ENCODE data around the gene TAF1L.
A peak's percentile ranks its signal among the peaks of the same experiment; 100 is the strongest.
"Not testable (repeated sequence)": the region's sequence is repeated elsewhere in the genome, so short reads cannot be mapped to it uniquely, and the experiment has no call there.

The TAF1L gene

GRCh38 chr9:32635362-32635761 is at the start of gene TAF1L:
TSS of gene TAF1L (minus strand) at chr9:32635669. CDS start at chr9:32635579, 90 bp downstream.
- no peak for DNase-seq (ENCODE audit: low read depth in 2 of 2)

- DNase-seq (ENCODE audit: low read depth in 2 of 2): no peak
Observed at GRCh38 chr9:32681751-32682150, 46.3 kb upstream of the TAF1L start.

DNA sequence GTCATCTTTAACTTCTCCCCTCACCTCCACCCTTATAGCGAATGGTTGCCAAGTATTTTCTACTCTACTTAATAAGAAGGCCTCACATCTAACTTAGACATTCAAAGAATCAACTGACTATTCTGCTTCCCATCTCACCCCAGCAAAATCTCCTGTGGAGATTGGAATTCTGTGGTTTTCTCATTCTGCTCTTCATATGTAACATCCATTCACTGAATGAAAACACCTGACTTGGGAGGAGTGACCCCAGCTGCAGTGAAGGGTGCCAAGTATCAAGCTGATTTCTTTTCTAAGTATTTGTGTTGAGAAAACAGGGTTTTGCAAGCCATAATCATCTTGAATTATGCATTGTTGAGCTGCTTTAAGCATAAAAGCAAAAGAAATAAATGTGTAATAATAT is 42.5 kb upstream of the TAF1L start:
- peak; percentile 8 to 9 for DNase-seq (ENCODE audit: low read depth in 2 of 2)

GRCh38 chr9:32672469-32672868 is 37.0 kb upstream of the TAF1L start:
- DNase-seq (ENCODE audit: low read depth in 2 of 2): peak; percentile 48 to 51

DNA sequence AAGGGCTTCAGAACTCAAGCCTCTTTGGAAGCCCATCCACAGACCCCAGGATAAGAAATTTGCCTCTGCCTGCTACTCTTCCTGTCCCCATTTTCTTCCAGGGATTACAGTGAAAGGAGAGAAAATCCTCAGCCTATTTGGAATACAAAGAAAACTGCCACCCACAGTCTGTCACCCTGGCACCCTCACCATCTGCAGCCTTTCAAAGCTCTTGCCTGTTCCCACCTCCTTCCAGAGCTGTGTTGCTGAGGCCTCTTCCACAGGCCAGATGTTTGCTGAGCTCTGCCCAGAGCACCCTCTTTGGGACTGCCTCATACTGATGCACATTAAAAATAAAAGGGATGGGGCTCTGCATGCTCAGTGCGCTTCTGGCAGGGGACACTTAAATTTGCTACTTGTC is 35.9 kb upstream of the TAF1L start:
- DNase-seq (ENCODE audit: low read depth in 2 of 2): no peak

- DNase-seq (ENCODE audit: low read depth in 2 of 2): peak in 1 of 2 experiments; percentile 2
Observed at GRCh38 chr9:32665101-32665500, 29.6 kb upstream of the TAF1L start.

DNA sequence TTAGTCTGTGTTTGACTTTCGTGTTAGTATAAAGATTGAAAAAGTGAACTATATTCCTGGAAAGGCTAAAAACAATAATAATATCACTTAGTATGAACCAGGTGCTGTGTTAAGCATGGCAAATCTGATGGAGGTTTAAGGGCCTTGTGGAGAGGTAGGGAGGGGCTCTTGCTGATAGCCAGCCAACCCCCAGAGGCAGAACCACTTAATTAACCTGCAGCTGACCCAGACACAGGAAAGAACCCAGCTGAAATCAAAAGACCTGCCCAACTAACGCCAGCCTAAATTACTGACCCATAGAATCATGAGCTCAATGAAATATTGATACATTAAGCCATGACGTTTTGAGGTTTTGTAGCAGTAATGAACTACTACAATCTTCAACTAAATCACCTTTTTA is 28.3 kb upstream of the TAF1L start:
- DNase-seq (ENCODE audit: low read depth in 2 of 2): no peak

DNA sequence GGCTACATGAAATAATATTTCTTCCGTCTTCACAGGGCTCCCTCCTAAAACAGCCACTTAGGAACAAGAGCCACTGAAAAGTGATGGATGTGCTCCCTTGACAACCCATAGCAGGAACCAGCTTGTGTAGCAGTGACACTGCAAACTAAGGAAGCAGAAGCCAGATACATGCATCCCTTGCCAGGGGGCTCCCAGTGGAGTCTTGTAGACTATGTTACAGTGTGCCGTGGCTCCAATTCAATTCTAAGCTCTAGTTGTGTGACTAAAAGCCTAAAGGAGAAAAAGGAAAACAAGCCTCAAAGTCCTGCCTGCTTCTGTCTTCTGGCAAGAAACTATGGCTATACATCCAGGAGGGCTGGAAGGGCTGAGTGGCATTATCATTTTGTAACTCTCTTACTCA is 12.2 kb upstream of the TAF1L start:
- DNase-seq (ENCODE audit: low read depth in 2 of 2): no peak

DNA sequence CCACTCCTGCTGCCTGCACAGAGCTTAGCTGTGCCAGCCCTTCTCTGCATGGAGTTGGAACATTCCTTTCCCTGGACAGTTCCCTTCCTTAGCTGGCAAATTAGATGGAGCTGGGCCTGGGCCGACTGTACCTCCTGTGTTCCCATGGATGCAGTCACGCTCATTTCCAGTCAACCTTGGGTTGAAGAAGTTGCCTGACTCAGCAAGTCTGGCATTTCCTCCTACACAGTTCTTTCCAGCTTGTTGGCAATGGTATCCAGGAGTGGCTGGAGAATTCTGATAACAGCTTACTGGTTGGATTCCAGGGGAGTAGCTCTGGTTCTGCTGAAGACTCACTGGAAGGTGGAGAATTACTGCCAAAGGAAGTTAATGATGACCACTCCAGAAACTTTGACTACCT is 9.2 kb upstream of the TAF1L start:
- DNase-seq (ENCODE audit: low read depth in 2 of 2): peak; percentile 49

GRCh38 chr9:32633151-32633550 is 2.3 kb downstream of the TAF1L start:
- not testable (repeated sequence) for DNase-seq (ENCODE audit: low read depth in 2 of 2)

DNA sequence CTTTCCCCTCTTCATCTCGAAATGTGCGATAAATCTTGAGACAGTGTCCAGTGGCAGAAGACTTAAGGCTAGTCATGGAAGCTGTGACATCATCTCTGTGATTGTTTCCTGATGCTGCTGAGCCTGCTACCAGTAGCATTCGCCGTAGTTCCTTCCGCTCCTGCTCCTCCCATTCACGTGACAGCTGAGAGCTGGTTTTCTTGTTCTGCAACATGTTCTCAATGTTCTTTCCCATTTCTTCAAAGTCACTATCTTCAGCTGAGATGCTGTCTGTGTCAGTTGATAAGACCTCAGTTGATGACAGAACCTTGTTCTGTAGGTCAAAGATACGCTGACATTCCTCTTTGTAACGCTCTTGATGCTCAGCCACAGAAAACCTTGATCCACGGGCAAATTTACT is 3.5 kb downstream of the TAF1L start:
- no peak for DNase-seq (ENCODE audit: low read depth in 2 of 2)

GRCh38 chr9:32627394-32627954 is 8.0 kb downstream of the TAF1L start:
- no peak for DNase-seq (ENCODE audit: low read depth in 2 of 2)

DNA sequence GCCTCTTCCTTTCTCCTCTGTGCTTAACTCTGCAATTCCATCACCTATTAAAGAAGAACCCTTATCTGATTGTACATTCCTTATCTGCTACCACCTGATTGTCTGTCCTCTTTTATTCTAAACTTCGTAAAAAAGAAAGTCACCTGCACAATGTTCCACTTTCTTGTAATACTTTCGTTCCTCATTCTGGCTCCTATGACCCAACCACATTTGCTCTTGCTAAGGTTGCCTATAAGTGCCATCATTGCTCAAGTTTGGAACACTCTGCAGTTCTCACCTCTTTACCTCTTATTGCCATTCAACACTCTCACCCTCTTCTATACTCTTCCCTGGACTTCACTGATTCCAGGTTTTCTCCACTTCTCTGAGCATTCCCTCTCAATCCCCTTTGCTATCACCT is 10.1 kb downstream of the TAF1L start:
- DNase-seq (ENCODE audit: low read depth in 2 of 2): no peak

DNA sequence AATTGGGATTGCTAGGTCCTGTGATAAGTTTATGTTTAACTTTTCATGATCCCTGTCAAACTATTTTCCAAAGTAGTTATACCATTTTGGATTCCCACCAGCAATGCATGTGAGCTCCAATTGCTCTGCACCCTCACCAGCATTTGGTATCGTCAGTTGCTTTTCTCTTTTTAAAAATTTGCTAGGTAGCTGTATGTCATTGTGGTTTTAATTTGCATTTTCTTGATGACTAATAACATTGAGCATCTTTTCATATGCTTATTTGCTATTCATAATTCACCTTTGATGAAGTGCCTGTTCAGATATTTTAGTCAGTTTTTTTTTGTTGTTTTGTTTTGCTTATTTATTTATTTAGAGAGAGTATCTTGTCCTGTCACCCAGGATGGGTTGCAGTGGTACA is 12.5 kb downstream of the TAF1L start:
- DNase-seq (ENCODE audit: low read depth in 2 of 2): no peak

DNA sequence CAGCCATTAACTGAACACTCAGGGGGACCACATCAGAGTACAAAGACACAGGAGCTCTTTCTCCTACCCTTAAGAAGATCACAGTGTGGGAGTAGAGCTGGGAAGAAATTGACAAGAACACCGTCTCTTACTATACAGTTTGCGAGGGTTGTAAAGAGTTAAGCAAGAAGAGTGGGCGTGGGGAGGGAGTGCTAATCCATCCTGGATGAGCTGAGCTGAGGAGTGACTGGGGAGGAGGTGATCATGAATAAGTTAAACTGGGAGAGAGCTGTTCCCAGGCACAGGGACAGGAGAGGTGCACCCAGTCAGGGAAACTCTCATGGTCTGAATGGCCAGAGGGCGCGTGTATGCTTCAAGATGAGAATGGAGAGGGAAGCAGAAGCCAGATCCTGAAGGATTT is 17.2 kb downstream of the TAF1L start:
- DNase-seq (ENCODE audit: low read depth in 2 of 2): no peak

- DNase-seq (ENCODE audit: low read depth in 2 of 2): no peak
Observed at GRCh38 chr9:32606811-32607210, 28.7 kb downstream of the TAF1L start.

DNA sequence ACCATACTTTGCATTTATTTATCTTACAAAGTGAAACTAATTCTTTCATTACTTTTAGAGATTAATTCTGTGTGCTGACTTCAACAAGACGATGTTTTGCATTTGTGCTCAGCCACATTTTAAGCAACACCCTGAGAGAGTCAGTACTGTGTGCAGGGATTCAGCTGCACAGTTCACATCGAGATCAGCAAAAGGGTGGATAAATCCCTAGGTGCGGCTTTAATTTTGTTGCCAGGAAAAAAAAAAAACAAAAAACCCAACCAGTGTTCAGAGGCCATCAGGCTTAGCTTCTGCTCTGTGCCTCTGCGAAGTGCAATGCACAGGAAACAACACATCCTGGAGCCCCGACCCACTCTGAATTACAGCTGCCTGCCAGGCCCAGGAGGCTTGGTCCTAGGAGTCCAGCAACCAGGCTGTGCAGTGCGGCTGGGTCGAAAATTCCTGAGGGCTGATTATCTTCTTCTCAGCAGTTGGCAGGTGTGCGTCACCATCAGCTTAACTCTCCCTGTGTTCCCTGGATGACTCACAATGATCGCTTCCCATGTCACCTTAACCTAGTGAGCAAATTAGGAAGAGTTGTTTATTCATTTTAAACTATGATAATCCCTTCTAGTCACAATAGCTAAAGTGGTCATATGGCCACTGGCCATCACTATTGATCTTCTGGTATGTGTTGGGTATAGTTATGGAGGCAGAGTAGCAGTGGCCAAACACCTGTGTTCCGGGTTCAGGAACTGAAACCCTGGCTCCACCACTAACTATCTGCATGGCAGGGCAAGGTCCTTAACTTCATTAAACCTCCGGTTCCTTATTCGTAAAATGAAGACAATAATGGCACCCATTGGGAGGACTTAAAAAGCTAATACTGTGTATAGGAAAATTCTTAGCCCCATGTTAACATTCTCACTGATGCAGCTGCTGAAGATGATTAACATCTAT is 31.3 kb downstream of the TAF1L start:
- DNase-seq (ENCODE audit: low read depth in 2 of 2): no peak

DNA sequence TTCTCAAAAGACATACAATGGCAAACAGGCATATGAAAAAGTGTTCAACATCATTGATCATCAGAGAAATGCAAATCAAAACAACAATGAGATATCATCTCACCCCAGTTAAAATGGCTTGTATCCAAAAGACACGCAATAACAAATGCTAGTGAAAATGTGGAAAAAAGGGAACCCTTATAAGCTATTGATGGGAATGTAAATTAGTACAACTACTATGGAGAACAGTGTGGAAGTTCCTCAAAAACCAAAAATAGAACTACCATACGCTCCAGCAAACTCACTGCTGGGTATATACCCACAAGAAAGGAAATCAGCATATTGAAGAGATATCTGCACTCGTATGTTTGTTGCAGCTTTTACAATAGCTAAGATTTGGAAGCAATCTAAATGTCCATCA is 36.4 kb downstream of the TAF1L start:
- not testable (repeated sequence) for DNase-seq (ENCODE audit: low read depth in 2 of 2)

- no peak for DNase-seq (ENCODE audit: low read depth in 2 of 2)
Observed at GRCh38 chr9:32596936-32597335, 38.5 kb downstream of the TAF1L start.

- DNase-seq (ENCODE audit: low read depth in 2 of 2): no peak
Observed at GRCh38 chr9:32596096-32596865, 39.2 kb downstream of the TAF1L start.

DNA sequence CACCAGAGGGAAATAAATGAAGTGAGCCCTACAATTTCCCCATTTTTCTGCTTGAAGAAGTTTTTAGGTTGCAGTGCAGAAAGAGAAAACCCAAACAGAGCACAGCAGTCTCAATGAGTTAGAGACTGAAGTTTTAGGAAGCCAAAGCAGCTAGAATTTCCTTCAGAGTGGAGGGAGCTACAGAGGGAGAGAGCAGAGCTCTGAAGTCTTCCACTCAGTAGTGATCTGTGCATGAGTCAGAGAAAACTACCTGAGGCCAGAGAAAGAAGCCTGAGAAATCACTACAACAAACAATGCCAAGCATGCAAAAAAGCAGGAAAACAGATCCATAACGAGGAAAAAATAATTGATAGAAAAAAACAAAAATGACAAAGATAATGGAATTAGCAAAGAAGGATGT is 44.6 kb downstream of the TAF1L start:
- DNase-seq (ENCODE audit: low read depth in 2 of 2): no peak

DNA sequence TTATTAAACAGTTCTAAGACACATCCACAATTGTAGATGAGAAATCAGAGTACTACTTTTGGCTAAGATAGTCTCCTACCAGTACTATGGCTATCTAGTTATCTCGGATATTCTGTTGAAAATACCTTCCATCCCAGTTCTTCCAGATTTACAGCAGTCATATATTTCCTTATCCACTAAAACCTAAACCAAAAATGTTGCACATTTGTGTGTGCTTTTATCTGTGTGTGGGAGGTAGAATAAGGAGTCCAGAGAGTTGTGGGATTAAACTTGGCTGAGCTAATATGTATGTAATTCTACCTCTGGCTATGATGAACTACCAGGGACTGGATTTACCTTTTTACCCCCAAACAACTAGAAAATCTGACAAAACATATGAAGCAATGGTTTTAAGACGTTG is 45.0 kb downstream of the TAF1L start:
- no peak for DNase-seq (ENCODE audit: low read depth in 2 of 2)

All from fibroblast of skin of left biceps (primary cell).